Measurements from ENCODE around the gene MLKL.

The MLKL gene

GRCh38 chr16:74700438-74701225 is at the start of gene MLKL:
MLKL (minus strand) TSS chr16:74700862; CDS start chr16:74695757, 5,105 bp downstream.
- DNase-seq (ENCODE audit: low spot score), result peak; percentile 91

- DNase-seq (ENCODE audit: low spot score), result no peak
These were observed 48.8 kb upstream of the MLKL start for GRCh38 chr16:74749291-74750055.

- no peak for DNase-seq (ENCODE audit: low spot score)
These were observed 48.0 kb upstream of the MLKL start for GRCh38 chr16:74748616-74749026.

- DNase-seq (ENCODE audit: low spot score), result no peak
These were observed 47.3 kb upstream of the MLKL start for GRCh38 chr16:74747716-74748615.

GRCh38 chr16:74745926-74746325 is 45.3 kb upstream of the MLKL start:
- no peak for DNase-seq (ENCODE audit: low spot score)

GRCh38 chr16:74745109-74745615 is 44.5 kb upstream of the MLKL start:
- DNase-seq (ENCODE audit: low spot score), result no peak

- DNase-seq (ENCODE audit: low spot score), result no peak
These were observed 43.9 kb upstream of the MLKL start for GRCh38 chr16:74744566-74744965.

- no peak for DNase-seq (ENCODE audit: low spot score)
These were observed 43.1 kb upstream of the MLKL start for GRCh38 chr16:74743668-74744299.

- DNase-seq (ENCODE audit: low spot score), result no peak
These were observed 42.5 kb upstream of the MLKL start for GRCh38 chr16:74743045-74743667.

- no peak for DNase-seq (ENCODE audit: low spot score)
These were observed 41.4 kb upstream of the MLKL start for GRCh38 chr16:74742051-74742481.

- DNase-seq (ENCODE audit: low spot score), result no peak
These were observed 40.2 kb upstream of the MLKL start for GRCh38 chr16:74740795-74741304.

GRCh38 chr16:74739275-74739674 is 38.6 kb upstream of the MLKL start:
- no peak for DNase-seq (ENCODE audit: low spot score)

- DNase-seq (ENCODE audit: low spot score), result no peak
These were observed 38.2 kb upstream of the MLKL start for GRCh38 chr16:74738816-74739215.

- peak; percentile 42 for DNase-seq (ENCODE audit: low spot score)
These were observed 37.5 kb upstream of the MLKL start for GRCh38 chr16:74738113-74738541.

- no peak for DNase-seq (ENCODE audit: low spot score)
These were observed 36.9 kb upstream of the MLKL start for GRCh38 chr16:74737521-74737920.

- no peak for DNase-seq (ENCODE audit: low spot score)
These were observed 36.0 kb upstream of the MLKL start for GRCh38 chr16:74736531-74737157.

- DNase-seq (ENCODE audit: low spot score), result no peak
These were observed 34.9 kb upstream of the MLKL start for GRCh38 chr16:74735554-74735953.

- no peak for DNase-seq (ENCODE audit: low spot score)
These were observed 34.4 kb upstream of the MLKL start for GRCh38 chr16:74735162-74735452.

- no peak for DNase-seq (ENCODE audit: low spot score)
These were observed 33.9 kb upstream of the MLKL start for GRCh38 chr16:74734361-74735161.

Measured in kidney capillary endothelial cell (primary cell).